ENCODE results near the gene SMG7.
"Not testable (repeated sequence)": the region's sequence is repeated elsewhere in the genome, so short reads cannot be mapped to it uniquely, and the experiment has no call there.

SMG7 gene, protein sequence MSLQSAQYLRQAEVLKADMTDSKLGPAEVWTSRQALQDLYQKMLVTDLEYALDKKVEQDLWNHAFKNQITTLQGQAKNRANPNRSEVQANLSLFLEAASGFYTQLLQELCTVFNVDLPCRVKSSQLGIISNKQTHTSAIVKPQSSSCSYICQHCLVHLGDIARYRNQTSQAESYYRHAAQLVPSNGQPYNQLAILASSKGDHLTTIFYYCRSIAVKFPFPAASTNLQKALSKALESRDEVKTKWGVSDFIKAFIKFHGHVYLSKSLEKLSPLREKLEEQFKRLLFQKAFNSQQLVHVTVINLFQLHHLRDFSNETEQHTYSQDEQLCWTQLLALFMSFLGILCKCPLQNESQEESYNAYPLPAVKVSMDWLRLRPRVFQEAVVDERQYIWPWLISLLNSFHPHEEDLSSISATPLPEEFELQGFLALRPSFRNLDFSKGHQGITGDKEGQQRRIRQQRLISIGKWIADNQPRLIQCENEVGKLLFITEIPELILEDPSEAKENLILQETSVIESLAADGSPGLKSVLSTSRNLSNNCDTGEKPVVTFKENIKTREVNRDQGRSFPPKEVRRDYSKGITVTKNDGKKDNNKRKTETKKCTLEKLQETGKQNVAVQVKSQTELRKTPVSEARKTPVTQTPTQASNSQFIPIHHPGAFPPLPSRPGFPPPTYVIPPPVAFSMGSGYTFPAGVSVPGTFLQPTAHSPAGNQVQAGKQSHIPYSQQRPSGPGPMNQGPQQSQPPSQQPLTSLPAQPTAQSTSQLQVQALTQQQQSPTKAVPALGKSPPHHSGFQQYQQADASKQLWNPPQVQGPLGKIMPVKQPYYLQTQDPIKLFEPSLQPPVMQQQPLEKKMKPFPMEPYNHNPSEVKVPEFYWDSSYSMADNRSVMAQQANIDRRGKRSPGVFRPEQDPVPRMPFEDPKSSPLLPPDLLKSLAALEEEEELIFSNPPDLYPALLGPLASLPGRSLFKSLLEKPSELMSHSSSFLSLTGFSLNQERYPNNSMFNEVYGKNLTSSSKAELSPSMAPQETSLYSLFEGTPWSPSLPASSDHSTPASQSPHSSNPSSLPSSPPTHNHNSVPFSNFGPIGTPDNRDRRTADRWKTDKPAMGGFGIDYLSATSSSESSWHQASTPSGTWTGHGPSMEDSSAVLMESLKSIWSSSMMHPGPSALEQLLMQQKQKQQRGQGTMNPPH

DNA sequence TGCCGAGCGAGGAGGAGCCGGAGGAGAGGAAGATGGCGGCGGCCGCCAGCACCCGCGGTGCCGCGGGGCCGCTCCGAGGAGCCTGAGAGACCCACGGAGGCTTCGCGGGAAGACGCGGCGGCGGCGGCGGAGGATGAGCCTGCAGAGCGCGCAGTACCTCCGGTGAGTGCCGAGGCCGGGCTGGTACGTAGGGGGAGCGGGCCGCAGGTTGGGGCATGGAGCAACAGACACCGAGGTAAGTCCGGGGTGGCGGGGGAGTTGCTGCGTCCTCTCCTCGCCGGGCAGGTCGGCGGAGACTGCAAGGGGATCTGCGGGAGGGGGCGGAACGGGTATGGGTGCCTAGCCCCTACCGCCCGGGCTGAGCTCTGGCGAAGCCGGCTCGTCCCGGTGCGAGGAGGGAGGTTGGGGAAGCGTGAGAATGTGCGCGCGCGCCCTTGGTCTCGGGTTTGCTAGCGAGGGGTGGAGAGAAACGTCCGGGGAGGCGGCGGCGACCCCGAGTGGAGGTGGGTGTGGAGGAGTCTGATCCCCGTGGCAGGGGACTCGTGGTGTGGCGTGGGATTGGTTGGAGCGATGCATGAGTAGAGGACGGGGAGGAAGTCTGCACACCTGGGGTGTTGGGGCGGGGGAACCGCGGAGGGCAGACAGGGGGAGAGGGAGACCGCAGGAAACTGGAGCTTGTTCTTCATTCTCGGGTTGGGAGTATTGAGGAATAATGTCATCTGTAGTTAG is at the start of gene SMG7:
SMG7 (plus strand) TSS at position 12 of the 729 bp plus-strand sequence; CDS start at position 134, 122 bp downstream.
- DNase-seq, result no peak

DNA sequence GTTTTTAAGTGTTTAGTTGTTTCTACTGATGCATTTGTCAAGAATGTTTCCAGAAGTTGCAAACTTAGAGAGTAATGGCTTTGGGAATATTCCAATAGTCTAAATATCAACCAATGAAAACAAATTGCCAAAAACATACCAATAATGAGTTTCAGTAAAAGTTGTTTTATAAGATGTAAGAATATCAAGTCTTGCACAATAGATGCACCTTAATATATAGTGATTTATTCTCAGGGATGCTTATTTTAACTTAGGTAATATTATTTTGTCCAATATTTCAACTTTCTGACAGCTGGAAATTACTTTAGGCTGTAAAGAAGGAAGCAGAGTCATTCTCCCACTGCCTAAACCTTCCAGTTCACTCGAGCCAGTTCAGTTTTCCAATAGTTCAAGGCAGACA is 48.8 kb upstream of the SMG7 start:
- no peak for DNase-seq

DNA sequence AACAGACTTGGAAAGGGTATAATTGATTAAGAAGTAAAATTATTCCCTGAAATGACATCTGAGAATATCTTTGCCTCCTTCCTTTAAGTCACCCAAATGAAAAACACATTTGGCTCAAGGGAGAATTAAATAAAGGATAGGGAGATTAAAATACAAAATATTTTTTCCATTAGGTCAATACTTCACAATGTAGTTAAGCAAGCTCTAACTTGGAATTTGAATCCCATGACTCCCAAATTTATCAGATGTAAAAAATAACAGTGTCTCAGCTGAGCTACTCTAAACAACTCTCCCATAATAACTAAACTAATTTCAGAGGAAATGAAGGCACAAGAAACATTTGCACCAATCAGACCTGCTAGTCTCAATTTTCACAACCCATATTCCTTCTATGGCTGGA is 47.6 kb upstream of the SMG7 start:
- DNase-seq, result no peak

DNA sequence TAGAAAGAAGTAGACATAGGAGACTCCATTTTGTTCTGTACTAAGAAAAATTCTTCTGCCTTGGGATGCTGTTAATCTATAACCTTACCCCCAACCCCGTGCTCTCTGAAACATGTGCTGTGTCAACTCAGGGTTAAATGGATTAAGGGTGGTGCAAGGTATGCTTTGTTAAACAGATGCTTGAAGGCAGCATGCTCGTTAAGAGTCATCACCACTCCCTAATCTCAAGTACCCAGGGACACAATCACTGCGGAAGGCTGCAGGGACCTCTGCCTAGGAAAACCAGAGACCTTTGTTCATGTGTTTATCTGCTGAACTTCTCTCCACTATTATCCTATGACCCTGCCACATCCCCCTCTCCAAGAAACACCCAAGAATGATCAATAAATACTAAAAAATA is 44.7 kb upstream of the SMG7 start:
- DNase-seq, result not testable (repeated sequence)

DNA sequence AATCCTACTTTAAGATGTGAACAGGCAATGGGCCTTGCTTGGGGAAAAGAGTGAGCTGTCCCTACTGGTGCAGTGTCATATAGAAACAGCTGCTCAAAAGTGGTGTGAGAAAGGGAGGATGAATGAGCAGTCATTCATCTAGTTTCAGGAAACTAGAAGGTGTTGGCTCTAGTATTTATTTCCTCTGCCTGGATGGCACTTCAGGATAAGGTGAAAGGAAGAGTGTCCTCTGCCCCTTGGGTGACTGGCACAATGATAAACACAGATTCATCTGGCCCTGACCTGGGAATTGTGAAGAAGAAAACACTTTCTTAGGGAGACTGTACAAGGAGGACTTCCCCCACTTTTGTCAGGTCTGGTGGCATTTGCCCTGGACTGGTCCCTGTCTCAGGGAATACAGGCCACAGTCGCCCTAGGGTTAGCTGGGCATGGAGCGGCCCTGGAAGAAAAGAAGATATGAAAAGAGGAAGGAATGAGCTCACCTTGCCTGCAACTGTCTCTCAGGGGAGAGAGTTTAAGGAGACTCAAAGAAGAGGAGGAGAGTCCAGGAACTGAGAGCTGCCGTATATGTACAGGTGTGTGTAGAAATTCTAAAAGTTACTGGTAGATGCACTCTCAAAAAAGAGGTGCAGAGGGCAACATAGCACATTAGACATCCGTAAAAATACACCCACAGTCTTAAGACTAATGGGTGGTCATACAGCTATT is 40.3 kb upstream of the SMG7 start:
- DNase-seq, result no peak

DNA sequence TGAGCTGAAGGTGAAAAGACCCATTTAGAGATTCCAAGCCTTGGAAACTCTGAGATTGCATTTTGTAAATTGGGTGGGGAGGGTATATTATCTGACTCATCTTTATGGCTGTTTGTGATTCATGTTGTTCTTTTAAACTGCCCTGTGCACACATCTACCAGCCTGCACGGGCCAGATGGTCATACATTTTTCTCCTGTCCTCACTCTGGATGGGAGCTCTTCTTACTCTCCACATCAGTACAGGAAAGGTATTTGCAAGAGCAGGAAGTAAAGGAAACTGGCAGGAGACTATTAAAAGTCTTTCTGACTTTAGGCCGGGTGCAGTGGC is 39.8 kb upstream of the SMG7 start:
- no peak for DNase-seq

DNA sequence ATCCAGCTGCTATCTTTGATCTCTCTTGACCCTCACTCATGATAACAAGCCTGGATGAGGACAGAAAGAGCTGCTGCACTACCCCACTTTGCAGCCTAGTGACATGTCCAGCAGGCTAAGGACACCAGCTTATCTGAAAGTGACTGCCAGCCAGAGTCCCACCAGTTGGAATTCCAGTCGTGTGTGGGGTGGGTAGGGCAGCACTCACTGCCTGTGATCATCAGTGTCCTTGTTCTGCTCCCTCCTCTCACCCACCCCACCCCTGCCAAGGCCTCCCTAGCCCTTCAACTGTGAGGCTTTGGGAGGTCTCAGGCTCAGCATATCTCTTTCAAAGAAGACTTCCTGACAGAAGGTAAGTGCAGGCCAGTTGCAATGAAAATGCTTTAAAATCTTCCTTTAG is 38.6 kb upstream of the SMG7 start:
- no peak for DNase-seq

DNA sequence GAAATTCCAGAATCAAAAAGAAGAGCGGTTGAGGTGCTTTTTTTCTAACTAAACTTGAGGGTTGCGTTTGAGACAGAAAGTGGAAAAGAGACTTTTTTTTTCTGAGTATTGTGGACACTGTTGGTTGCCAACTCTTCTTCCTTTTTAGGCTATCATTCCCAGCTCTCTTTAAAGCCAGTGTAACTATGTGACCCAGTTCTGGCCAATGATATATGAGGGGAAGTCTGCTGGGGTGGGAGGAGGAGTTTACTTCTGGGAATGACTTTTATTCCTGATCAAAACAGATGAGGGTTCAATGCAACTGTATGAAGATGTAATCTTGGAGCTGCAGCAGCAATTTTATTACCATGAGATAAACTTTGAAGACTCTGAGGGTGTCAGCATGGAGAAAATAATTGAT is 36.8 kb upstream of the SMG7 start:
- no peak for DNase-seq

DNA sequence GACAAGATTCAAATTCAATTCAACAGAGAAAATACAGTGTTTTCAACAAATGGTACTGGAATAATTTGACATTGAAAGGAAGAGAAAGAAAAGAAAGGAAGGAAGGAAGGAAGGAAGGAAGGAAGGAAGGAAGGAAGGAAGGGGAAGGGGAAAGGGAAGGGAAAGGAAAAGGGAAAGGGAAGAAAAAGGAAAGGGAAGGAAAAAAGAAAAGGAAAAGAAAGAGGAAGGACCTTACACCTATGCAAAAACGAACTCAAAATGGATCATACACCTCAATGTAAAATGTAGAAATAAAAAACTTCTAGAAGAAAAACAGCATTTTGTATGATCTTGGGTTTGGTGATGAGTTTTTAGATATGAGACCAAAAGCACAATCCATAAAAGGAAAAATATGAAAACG is 34.2 kb upstream of the SMG7 start:
- no peak for DNase-seq

DNA sequence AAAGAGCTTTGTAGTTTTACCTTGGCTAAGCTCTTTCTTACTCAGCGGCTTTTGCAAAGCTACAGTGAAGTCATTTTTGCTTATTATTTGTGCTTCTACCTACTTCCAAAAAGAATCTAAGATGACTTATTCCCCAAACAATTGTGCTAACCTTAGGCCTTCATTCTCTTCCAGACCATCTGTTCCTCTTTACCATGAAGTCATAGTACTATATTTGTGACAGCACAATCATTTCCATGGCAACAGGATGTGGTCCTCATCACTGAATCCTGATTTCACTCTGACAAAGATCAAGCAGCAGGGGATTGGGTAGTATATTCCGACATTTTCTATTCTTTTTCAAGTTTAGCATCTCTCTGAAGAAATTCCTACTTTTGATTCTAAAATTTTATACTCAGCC is 29.3 kb upstream of the SMG7 start:
- DNase-seq, result peak; percentile 24

DNA sequence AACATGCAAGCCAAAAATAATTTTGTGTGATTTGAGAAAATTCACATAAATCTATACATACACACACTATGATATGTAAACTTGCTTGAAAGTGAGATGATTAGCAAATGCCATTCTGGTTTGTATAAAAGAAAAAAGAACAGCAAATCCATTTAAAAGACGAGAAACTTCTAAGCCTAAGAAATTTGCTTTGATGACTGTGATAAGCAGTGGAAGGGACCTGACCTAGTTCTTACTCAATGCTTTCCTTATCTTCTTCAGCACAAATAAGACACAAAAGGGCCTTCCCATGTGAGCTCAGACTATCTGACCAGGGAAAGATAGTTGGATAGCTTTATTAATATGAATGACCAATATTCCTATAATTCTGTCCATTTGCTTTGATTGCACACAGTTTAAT is 28.8 kb upstream of the SMG7 start:
- no peak for DNase-seq

DNA sequence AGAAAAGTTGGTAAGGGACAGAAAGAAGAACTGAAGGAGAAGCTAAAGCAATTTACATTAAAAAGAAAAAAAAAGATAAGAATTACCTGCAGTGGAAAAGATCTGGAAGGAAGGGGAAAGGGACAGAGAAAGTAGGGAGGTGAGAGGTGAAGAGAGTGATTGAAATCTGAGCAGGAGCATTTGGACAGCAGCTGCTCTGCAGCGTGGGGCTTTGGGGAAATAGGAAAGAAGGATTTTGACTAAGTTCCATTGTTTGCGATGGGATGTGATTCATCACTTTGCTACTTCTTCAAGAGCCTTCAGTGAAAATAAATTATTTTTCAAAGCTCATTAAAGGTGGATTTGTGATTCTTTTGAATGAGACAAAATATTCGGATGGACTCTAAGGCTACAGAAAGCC is 28.1 kb upstream of the SMG7 start:
- DNase-seq, result peak; percentile 17

DNA sequence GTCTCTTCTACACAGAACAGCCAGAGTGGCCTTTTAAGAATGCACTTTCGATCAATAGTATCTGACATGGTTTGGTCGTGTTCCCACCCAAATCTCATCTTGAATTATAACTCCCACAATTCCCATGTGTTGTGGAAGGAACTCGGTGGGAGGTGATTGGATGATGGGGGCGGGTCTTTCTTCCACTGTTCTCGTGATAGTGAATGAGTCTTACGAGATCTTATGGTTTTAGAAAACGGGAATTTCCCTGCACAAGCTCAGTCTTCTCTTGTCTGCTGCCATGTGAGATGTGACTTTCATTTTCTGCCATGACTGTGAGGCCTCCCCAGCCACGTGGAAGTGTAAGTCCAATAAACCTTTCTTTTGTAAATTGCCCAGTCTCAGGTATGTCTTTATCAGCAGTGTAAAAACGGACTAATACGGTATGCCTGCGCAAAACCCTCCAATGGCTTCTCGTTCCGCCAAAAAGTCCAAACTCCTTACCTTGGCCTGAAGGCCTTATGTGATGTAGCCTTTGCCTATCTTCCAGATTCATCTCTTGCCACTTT is 23.0 kb upstream of the SMG7 start:
- DNase-seq, result no peak

DNA sequence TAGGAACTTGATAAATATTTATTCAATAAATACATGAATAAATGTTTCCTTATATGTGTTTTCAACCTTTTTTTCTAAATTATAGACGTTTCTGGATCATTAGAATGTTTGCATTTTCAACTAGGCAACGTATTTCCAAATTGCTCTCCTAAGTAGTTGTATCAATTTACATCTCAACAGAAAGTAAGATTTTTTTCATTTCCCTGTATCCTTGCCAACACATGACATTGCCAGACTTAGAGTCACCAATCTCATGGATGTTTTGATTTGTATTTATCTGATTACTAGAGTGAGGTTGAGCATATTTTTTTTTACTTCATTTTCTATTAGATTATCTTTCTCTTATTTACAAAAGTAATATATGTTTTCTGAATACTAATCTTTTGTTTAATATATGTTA is 22.2 kb upstream of the SMG7 start:
- no peak for DNase-seq

DNA sequence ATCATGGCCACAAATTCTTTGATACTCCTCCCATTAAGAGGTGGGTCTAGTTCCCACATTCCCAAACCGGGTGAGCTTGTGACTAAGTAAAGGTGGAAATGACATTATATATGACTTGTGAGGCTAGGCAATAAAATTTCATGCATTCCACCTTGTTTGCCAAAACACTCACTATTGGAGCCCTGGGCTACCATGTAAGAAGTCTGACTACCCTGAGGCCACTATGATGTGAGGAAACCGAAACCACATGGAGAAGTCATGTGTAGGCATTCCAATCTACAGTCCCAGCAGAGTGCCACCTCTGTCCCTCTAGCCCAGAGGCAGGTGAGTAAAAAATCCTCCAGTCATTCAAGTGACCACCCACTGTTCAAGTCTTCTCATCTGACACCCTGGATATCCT is 17.9 kb upstream of the SMG7 start:
- DNase-seq, result no peak

DNA sequence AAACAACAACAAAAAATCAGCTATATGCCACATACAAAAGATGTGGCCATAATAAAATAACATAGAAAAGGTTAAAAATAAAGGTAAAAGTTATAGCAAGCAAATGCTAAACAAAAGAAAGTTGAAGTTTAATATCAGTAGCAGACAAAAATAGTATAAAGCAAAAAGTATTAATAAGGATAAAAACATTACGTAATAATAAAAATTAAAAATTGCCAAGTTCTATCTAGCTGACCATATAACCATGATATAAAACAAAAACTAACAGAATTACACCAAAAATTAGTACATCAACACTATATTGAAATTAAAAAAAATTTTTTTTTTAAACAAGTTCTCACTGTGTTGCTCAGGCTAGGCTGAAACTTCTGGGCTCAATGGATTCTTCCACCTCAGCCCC is 15.5 kb upstream of the SMG7 start:
- no peak for DNase-seq

DNA sequence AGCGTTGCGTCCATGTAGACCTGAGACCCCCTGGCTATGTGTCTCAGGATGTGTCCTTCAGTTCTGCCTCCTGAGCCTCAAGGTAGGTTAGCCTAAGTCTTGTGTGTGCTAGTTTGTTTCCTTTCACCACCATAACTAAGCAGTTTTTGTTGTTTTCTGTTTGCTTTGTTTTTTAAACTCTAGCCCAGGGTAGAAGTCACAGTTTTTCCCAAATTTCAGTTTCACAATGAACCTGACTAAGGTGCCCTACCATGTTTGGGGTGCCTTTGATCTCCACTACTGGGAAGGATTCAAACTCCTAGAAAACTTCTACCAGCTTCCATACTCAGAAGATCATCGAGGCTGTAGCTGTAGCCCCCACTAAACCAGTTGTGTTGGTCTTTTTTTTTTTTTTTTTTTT is 14.8 kb upstream of the SMG7 start:
- DNase-seq, result no peak

DNA sequence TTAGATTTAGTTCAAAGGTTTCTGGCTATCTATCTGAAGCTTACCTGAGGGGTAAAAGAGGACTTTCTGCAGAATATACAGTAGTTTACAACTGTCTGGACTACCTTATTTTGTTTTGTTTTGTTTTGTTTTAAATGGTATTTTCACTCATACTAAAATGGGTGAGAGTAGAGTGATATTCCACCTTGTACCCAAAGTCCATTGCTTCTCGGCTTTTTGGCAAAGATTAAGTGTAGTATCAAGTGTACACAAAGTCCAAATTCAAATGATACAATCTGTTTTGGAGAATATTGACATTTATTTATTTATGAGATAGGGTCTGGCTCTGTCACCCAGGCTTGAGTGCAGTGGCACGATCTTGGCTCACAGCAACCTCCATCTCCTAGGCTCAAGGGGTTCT is 11.7 kb upstream of the SMG7 start:
- DNase-seq, result no peak

DNA sequence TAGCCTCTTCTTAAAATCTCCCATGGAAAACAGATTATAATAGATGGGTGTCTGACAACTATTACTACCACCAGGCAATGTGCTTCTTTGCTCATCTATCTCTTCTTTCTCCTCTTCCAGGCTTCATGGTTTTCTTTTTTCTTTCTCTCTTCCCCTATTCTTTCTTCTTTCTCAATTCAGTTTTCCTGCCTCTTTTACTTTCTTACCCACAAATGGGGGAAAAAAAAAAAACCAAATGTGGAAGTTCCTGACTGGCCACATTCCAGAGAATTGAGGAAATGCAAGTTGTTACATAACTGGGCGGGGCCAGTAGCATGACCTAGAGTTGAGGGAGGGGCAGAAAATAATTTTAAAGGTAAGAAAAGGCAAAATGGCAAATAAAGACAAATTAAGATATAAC is 10.9 kb upstream of the SMG7 start:
- no peak for DNase-seq

DNA sequence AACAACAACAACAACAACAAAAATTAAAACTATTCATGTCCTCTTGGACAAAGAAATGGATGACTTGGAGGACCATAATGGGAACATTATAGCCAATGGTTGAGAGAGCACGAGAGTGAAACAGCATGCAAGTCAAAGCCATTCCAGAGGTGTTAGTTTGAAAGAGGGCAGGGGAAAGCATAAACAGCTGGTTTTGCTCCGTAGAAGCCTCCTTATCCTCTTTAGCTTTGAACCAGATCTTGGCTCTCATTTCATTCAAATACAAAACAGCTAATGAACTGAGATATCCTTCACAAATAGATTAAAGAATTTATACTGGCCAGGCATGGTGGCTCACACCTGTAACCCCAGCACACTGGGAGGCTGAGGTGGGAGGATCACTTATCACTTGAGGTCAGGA is 8.7 kb upstream of the SMG7 start:
- no peak for DNase-seq

DNA sequence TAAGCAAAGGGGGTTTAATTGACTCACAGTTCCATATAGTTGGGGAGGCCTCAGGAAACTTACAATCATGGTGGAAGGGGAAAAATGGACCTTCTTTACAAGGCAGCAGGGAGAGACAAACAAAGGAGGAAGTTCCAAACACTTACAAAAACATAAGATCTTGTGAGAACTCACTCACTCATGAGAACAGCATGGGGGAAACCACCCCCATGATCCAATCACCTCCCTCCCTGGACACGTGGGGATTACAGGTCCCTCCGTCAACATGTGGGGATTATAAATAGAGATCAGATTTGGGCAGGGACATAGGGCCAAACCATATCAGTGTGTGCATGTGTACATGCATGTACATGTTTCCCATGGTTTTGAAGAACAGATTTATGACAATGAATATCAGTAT is 5.5 kb upstream of the SMG7 start:
- DNase-seq, result no peak

DNA sequence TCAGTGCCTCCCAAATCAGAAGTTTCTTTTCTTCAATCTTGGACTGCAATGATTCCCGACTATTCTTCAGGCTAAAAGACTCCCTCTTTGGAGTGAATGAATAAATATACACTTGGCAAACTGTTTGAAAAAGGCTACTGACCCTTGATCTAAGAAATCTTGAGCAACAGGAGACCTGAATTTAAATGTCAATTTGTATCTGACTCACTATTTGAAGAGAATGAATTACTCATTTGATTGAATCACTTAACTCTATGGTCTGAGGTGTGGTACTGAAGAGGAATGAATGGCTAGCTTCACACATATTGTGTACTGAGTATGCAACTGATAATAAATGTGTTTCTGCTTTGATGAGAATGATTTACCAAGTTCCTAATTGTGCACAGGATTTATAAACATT is 4.6 kb upstream of the SMG7 start:
- no peak for DNase-seq
